Activated naive CD4-positive, alpha-beta T cell (primary cell): ENCODE results near the gene GPR3.
"Not testable (repeated sequence)": the region's sequence is repeated elsewhere in the genome, so short reads cannot be mapped to it uniquely, and the experiment has no call there.

ENCODE experiments used
- DNase-seq, 4 experiments: peaks; one replicate each; lab custom pipeline; 2025; lab: John Stamatoyannopoulos, UW

GPR3 gene

GRCh38 chr1:27427329-27427728, 34.9 kb downstream of the GPR3 start:
- DNase-seq, result no peak

DNA sequence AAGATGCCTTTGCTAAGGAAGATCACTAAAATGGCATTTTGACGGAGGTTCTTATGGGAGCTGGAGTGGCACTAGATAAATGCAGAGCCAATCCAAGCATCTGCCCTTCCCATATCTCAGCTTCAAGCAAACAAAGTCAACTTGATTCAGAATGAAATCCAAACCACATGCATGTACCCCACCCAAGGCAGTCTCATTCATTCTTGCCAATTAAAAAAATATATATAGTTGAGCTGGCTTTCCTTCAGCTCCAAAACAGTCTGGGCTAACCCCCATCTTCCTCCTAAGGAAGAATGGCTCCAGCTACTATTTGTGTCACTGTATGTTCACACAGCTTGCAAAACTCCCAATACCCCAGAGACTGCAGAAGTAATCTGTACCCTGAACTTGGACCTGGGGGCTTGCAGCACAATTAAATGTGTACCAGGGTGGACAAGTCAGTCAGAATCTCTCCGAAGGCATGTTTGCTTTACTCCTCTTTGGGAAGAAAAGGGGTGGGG, 35.4 kb downstream of the GPR3 start:
- no peak for DNase-seq

DNA sequence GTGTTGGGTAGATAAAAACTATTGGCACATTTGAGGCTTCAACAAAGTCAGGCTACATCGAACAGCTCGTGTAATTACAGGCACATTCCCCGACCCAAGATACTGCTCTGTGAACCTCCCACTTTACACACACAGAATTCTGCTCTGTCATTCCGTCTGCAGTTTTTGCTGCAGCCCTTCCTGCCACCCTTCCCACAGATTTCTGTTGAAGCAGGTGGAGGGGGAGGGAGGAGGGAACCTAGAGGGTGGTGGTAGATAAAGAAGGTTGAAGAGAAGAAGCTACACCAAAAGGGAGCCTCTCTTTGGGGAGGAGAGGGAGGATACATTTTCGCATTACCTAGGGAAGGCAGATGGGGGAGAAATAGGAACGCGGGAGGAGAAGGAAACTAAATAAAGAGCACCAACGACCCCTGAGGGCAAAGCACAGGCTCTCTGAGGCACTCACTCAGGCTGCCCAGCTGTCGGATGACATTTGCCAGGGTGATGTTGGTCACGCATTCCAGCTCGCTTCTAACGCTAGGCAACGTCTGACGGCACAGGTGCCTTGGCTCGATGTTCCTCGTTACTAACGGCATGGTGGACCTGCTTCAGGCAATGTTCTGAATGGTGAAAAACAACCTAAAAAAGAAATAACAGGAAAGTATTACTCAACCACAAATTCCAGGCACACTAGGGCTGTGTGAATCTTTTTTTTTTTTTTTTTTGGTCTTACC, 36.0 kb downstream of the GPR3 start:
- DNase-seq, result no peak

GRCh38 chr1:27429029-27429425, 36.6 kb downstream of the GPR3 start:
- no peak for DNase-seq

GRCh38 chr1:27430903-27431600, 38.6 kb downstream of the GPR3 start:
- DNase-seq, result no peak

GRCh38 chr1:27431601-27431940, 39.1 kb downstream of the GPR3 start:
- DNase-seq, result no peak

GRCh38 chr1:27432725-27433124, 40.3 kb downstream of the GPR3 start:
- DNase-seq, result not testable (repeated sequence)

DNA sequence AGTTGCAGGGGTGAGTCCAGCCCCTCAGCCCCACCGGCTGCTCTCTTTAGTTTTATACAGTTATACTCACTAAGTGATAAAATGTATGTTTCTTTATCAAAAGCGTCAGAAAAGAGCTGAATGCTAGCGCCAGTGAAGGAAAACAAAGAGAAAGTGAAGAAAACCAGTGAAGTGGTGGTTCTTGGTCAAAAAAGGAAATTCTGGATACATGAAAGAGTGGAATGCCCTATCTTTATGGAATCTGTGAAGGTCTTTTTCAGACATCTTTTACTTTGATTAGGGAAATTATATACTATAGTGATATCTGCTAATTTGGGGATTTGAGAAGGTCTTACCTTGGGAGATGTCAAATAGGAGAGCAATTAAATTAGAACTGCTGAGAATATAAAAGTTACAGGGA, 41.3 kb downstream of the GPR3 start:
- DNase-seq, result no peak

DNA sequence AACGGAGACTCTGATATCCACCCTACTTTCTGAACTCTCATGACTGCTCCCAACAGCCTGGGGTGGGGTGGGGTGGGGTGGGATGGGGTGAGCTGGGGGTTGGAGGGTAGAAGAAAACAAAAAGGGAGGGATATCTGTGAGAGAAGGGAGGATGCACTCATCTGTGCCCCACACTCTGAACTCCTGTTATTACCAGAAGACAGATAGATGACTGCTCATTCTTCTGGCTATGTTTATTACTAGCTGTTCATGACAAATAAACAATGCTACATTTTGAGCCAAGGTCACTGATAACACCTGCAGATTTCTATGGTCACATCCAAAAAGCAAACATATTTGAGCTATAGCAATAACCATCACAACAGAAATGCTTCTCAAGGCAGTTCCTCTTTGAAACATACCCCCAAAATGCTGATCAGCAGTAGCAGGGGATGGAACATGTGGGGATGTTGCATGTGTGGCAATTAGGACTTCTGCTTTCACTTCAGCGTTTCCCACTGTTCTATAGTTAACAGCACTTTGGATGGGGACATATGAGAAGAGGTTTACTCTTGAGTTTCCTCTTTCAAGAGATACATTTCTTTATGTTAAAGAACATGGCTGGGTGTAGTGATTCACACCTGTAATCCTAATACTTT, 43.3 kb downstream of the GPR3 start:
- no peak for DNase-seq

DNA sequence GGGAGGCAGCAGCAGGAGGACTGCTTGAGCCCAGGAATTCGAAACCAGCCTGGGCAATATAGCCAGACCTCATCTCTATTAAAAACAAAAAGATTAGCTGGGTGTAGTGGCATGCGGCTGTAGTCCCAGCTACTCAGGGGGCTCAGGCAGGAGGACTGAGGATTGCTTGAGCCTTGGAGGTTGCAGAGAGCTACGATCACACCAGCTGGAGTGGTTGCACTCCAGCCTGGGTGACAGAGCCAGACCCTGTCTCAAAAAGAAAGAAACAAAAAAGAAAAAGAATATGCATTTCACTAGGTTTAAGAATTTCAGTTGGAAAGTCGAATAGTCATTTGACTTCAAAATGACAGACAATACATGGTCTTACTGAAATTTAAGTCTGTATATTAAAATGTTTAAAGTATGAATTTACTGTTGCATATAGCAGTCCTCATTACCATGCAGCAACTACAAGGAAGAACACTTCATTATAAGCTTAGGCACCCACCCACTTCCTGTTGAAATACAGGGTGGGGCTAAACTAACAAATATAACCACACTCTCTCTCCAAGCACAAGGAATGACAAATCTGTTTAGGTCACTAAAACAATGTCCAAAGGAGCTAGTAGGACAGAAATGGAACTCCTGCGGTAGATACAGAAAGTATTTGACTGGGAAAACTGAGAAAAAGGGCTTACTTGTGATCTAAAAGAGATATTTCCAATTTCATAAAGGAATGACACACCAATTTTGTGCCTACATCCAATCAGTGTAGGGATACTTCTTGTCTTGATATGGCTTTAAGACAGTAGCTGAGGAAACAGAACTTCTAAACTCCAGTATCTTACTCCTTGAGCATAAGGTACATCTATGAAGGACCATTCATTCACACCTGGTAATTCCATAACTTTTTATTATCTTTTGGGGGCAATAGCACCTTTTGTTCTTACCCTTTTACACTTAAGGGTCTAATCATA, 44.1 kb downstream of the GPR3 start:
- no peak for DNase-seq

DNA sequence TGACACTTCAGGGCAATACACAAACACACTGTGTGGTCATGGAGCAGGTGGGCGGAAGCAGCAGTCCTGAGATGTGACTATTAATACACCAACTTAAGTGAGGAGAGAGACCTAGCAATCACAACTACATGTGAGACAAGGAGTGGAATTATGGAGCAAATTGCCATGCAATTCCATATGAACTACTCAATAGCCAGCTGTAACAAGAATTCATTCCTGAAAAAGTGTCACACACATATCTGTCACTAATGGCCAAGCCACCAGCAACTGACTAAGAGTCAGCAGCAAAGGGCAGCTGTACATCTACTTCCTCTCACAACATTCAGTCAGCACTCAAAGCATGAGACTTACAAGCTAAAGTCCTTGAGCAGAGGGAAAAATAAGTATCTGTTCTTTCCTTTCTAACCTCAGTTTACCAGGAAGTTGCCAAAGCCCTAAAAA, 46.2 kb downstream of the GPR3 start:
- no peak for DNase-seq

DNA sequence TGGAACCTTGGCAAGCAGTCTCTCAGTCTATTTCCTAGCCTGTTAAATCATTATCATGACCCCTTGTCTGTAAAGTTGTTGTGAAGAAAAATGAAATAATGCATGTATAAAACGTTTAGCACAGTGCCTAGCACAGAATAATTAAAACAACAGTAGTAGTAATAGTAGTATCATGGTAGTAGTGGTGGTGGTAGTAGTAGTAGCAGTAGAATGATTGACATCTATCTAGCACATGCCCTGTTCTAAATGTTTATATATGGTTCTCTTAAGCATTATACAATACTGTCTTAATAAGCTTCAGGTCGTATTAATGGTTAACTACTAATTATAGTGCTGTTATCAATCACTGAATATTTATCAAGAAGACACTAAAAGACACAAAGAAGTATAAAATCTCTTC, 46.7 kb downstream of the GPR3 start:
- DNase-seq, result no peak

GRCh38 chr1:27444632-27445031, 52.2 kb downstream of the GPR3 start:
- DNase-seq, result no peak
